ENCODE data around the gene INAVA. TPM values are rescaled to one million over a fixed set of nuclear protein-coding genes. Genes with fewer than 3 reads are reported as not detected.
A peak's percentile ranks its signal among the peaks of the same experiment; 100 is the strongest.

INAVA gene
- total RNA-seq, 6 donors from 2014 or later: 8.9 to 21.0 (median 16.3) TPM

DNA sequence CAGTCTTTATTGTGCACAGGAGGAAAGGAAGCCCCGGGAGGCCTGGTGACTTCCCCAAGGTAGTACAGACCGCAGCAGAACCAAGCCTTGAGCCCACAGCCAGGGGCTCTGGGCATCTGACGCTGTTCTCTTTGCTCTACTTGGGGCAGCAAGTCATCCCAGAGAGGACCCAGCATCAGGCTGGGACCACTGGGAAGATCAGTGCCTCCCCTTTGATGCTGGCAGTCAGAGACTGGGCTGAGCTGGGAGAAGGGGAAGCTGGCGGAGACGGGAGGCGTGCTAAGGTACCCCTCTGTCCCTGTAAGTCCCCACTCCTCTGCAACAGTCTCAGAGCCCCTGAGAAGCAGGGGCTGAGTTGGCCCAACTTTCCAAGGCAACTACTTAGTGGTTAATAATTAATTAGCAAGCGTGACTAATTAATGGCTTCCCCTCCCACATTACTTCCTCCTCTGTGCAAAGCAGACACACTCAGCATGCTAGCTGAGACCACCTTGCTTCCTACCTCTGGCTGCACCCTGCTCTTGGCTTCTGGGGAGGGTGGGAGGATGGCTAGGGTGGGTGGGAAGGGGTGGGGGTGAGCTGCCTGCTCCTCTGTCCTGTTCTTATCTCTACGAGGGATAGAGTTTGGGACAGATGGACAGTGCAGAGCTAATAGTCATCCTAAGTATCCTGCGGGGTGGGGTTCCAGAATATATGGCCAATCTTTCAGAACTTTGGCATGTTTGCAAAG lies 1.3 kb downstream of the INAVA start:
- 58 to 85% methylated on average over 3 to 9 of the region's 9 CpGs for WGBS, 2 donors
- TF ChIP-seq POLR2A (IDR thresholded peaks at IDR 0.05) (no peak), POLR2AphosphoS5 (IDR thresholded peaks at IDR 0.05) (no peak)
- ATAC-seq (ENCODE audit: low FRiP score in 2 of 2): no peak
- Histone ChIP-seq H3K27ac (peak overlapping the region; percentile 32 to 75 (median 44)), H3K27me3 (peaks cover 0 to 3% (median 0%) of the 10 kb centered on the region in 4 donors), H3K4me1 (peaks cover 9 to 20% (median 16%) of the 10 kb centered on the region in 4 donors), H3K4me3 (peak overlapping the region in 3 of 4 donors; percentile 30 to 44 (median 40)), H3K9me3 (no peaks in the 10 kb centered on the region), H3K36me3 (no peaks in the 10 kb centered on the region)
- no peak for DNase-seq

DNA sequence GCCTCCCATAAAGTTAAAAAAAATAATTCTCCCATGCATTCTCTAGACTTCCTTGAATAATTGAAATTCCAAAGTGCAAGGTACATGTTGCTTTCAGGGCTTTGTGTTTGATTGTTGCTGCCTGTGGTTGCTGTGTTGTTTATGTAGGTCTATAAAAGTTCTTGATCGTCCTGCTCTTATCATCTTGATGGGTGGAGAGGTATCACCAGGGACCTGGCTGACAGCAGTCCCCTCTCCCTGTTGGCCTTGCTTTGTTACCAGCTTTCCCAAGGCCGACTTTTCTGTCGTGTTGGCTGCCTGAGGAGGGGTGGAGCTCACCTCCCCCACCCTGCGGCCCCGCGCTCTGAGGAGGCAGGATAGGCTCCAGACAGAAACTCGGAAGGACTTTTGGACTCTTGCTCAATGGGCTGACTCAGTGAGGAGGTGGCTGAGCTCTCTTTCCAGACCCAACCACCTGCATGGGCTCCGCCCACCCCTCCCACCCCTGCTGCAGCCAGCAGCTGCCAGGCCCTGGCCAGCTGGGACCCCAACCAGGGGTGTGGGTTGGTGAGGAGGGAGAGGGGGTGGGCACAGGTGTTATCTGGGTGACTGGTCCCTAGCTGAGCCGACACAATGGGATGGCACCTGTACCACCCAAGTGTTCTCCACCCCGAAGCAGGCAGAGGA lies 2.0 kb downstream of the INAVA start:
- DNase-seq (peak; percentile 75 to 84), ATAC-seq (ENCODE audit: low FRiP score in 2 of 2) (peak; percentile 47 to 72)
- no peaks in the 10 kb centered on the region for H3K36me3 ChIP-seq
- H3K9me3 ChIP-seq: no peaks in the 10 kb centered on the region
- 48 to 53% methylated on average over 7 to 10 of the region's 10 CpGs for WGBS, 2 donors
- peak overlapping the region in 3 of 4 donors; percentile 30 to 44 (median 40) for H3K4me3 ChIP-seq
- H3K27me3 ChIP-seq: no peaks in the 10 kb centered on the region
- no peak for TF ChIP-seq EP300 (IDR thresholded peaks at IDR 0.05)
- TF ChIP-seq, protein P1, sequence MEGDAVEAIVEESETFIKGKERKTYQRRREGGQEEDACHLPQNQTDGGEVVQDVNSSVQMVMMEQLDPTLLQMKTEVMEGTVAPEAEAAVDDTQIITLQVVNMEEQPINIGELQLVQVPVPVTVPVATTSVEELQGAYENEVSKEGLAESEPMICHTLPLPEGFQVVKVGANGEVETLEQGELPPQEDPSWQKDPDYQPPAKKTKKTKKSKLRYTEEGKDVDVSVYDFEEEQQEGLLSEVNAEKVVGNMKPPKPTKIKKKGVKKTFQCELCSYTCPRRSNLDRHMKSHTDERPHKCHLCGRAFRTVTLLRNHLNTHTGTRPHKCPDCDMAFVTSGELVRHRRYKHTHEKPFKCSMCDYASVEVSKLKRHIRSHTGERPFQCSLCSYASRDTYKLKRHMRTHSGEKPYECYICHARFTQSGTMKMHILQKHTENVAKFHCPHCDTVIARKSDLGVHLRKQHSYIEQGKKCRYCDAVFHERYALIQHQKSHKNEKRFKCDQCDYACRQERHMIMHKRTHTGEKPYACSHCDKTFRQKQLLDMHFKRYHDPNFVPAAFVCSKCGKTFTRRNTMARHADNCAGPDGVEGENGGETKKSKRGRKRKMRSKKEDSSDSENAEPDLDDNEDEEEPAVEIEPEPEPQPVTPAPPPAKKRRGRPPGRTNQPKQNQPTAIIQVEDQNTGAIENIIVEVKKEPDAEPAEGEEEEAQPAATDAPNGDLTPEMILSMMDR (IDR thresholded peaks at IDR 0.05): no peak
- TF ChIP-seq POLR2A (IDR thresholded peaks at IDR 0.05): peak in 1 of 4 donors; percentile 29
- H3K4me1 ChIP-seq: peaks cover 2 to 13% (median 9%) of the 10 kb centered on the region in 4 donors
- H3K27ac ChIP-seq: peak overlapping the region; percentile 27 to 75 (median 44)

DNA sequence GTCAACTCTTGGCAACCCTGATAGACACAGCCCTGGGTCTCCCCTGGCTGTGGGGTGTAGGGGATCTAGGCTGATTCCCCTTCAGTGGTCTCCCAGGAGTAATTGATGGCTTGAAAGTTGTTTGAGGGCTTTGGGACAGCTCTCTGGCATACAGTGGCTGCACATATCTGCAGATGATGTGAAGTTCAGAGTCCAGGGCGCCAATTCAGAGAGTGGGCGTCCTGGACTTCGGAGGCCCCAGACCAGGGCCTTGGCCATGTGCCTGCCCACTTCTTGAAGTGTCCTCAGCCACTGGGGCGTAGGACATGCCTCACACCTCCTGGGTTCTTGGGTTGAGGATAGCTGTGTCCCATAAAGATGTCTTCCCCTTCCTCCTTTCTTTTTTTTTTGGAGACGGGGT lies 2.6 kb downstream of the INAVA start:
- no peak for DNase-seq
- ATAC-seq (ENCODE audit: low FRiP score in 2 of 2): no peak
- Histone ChIP-seq H3K4me3 (peak overlapping the region in 2 of 4 donors; percentile 40 to 44), H3K4me1 (peaks cover 0 to 7% (median 5%) of the 10 kb centered on the region in 4 donors), H3K9me3 (no peaks in the 10 kb centered on the region), H3K27me3 (no peaks in the 10 kb centered on the region), H3K27ac (peak overlapping the region in 3 of 4 donors; percentile 27 to 75 (median 35)), H3K36me3 (no peaks in the 10 kb centered on the region)
- TF ChIP-seq POLR2A (IDR thresholded peaks at IDR 0.05) (no peak), POLR2AphosphoS5 (IDR thresholded peaks at IDR 0.05) (no peak), EP300 (IDR thresholded peaks at IDR 0.05) (no peak)
- TF ChIP-seq, protein P1 (IDR thresholded peaks at IDR 0.05): no peak
- WGBS, 2 donors: 88 to 93% methylated on average over 5 of the region's 5 CpGs

DNA sequence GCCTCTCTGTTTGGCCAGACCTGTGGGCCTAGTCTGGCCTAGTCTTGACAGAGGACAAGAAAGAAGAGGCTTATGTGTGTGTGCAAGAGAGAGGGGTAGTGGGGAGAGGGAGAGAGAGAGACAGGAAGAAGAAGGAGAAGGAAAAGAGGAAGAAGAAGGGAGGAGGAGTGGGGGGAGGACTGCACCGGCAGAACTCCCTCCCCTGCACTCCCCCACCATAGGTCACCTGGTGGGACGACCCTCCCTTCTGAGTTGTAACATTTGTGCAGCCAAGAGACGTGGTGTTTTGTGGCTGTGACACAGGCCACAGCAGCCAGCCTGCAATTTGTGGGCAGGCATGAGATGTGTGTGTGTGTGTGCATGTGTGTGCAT lies 4.3 kb downstream of the INAVA start:
- no peaks in the 10 kb centered on the region for H3K27me3 ChIP-seq
- ATAC-seq (ENCODE audit: low FRiP score in 2 of 2) (no peak), DNase-seq (no peak)
- H3K4me1 ChIP-seq: peaks cover 0 to 7% (median 5%) of the 10 kb centered on the region in 4 donors
- H3K27ac ChIP-seq: no peak overlapping the region
- no peak for TF ChIP-seq POLR2AphosphoS5 (IDR thresholded peaks at IDR 0.05)
- TF ChIP-seq POLR2A (IDR thresholded peaks at IDR 0.05): no peak
- H3K9me3 ChIP-seq: no peaks in the 10 kb centered on the region
- 51 to 53% methylated on average over 3 of the region's 3 CpGs for WGBS, 2 donors
- H3K36me3 ChIP-seq: no peaks in the 10 kb centered on the region
- no peak overlapping the region for H3K4me3 ChIP-seq

DNA sequence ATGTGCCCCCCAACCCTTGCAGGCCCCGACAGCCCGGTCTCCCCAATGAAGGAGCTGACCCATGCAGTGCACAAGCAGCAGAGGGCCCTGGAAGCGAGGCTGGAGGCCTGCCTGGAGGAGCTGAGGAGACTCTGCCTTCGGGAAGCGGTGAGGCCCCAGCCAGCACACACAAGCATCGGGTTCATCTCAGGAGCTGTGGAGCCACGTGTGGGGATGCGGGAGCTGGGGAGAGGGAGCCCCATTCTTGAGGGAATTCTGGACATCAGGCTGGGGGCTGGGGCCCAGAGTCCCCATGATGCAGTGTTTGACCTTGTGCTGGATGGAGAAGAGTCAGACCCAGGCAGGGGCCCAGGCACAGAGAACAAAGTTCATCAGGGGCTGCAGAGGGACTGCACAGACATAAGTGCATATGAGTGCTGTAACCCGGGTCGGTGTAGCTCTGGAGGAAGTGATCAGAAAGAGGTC lies 4.8 kb downstream of the INAVA start:
- H3K27me3 ChIP-seq: no peaks in the 10 kb centered on the region
- H3K4me1 ChIP-seq: peaks cover 0 to 7% (median 5%) of the 10 kb centered on the region in 4 donors
- no peak overlapping the region for H3K27ac ChIP-seq
- TF ChIP-seq POLR2AphosphoS5 (IDR thresholded peaks at IDR 0.05): no peak
- TF ChIP-seq POLR2A (IDR thresholded peaks at IDR 0.05): no peak
- TF ChIP-seq, protein P1 (IDR thresholded peaks at IDR 0.05): no peak
- TF ChIP-seq EP300 (IDR thresholded peaks at IDR 0.05): no peak
- no peaks in the 10 kb centered on the region for H3K9me3 ChIP-seq
- no peaks in the 10 kb centered on the region for H3K36me3 ChIP-seq
- H3K4me3 ChIP-seq: no peak overlapping the region
- DNase-seq: no peak
- WGBS, 2 donors: 83 to 91% methylated on average over 8 to 10 of the region's 10 CpGs
- ATAC-seq (ENCODE audit: low FRiP score in 2 of 2): no peak

All from upper lobe of left lung (tissue), 6 donors.